ENCODE results near the gene NT5C. TPM values are rescaled to one million over a fixed set of nuclear protein-coding genes. Genes with fewer than 3 reads are reported as not detected.

NT5C gene
- total RNA-seq, 4 donors from 2014 or later: 162 to 247 (median 208) TPM

DNA sequence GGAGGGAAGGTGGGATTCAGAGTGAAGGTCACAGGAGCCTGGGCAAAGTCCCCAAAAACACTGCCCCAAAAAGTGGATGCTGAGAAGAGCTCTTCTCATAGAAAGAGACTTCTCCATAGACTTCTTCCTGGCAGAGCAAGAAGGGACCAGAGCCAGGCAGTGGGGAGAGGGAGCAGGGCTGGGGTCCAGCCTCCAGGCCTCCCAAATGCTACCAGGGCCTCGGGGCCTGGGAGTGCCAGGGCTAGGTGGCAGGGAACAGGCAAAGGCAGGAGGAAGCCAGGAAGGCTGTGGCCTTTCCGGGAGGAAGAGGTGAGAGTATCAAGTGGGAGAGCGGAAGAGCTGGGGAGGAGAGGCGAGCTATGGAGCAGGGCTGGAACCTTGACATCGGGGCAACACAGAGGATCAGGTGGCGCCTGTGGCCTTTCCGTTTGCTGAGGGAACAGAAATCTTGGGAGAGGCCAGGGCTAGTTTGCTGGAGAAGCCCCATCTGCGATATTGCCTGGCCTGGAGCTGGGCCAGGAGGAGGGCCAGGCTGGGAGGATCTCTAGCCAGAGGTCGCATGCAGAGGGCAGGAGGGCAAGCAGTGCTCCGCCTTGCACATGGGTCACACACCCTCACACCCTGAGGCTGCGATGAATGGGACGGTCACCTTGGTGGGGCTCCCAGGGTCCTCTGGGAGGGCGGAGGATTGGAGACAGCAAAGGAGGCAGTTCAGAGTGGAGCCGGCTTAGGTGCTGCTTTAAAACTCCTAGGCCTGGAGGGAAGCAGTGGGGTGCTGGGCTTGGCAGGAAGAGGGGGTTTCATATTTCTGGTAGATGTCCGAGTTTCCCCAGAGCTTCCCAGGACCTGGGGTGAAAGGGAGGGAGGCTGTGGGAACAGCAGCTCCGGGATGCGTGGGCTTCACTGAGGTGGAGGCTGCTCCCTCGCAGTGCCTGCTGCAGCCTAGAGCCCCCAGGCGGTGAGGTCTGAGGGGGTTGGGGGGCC lies 40.4 kb downstream of the NT5C start:
- 45 to 56% methylated on average over 6 to 19 of the region's 19 CpGs for WGBS, 2 donors (ENCODE audit: low coverage in 1 of 2)
- in situ Hi-C loops (cut with MboI; ENCODE audit: low pct_ligation_motif_present in 1 of 4, low pct_unique_long_range_greater_than_20kb in 1 of 4, low sequenced_read_pairs in 3 of 4): no loop called here
- TF ChIP-seq POLR2A (IDR thresholded peaks at IDR 0.05) (peak; percentile 38), POLR2AphosphoS5 (IDR thresholded peaks at IDR 0.05) (peak in 2 of 3 donors; percentile 42 to 55), EP300 (IDR thresholded peaks at IDR 0.05; ENCODE audit: low read depth) (no peak)
- intact Hi-C loops (cut with DNase I; ENCODE audit: low total_unique reads): no loop called here
- Histone ChIP-seq H3K4me1 (peaks cover 49 to 92% (median 75%) of the 10 kb centered on the region in 4 donors), H3K9me3 (no peaks in the 10 kb centered on the region), H3K36me3 (no peaks in the 10 kb centered on the region), H3K27ac (peak overlapping the region; percentile 90 to 97 (median 96)), H3K4me3 (peak overlapping the region in 1 of 4 donors; percentile 9), H3K27me3 (no peaks in the 10 kb centered on the region)
- DNase-seq: peak; percentile 75

DNA sequence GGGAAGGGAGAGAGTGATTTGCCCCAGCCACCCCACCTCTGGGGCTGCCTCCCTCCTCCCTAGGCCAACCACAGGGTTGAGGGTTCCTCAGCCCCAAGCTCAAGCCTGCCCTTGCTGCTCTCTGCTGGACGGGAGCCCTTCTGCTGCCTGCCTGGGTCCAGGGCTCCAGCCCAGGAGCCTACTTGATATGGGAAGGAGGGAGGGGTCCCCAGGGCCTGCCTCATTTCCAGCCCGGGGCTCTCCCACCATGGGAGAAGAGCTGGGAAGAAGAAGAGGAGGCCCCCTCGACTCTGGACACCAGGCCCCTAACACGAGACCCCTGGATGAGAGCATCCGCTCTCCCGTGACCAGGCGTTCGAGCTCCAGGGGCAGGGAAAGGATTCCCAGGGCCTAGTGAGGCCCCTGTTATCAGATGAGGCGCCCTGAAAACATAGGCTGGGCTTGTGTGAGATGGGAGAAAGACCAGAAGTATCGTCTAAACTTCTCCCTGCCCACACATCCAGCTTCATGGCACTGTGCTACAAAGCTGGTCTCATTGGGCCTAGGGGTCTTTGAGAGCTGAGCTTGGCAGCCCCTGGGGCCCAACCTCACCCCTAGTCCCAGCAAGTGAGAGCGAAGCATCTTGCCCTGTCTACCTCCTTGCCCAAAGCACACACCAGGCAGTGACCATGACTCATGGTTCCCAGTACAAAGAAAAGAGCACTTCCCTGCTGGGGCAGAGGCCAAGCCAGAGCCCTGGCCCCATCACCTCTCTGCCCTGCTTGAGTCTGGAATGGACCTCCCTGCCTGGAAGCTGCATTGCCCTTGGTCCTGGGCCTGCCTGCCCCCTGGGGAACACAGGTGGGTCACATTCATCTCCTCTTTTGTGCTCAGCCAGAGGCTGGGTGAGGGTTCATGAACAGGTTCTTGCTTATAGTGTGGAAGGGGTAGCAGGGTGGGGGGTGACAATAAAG lies 42.8 kb downstream of the NT5C start:
- peaks cover 40 to 83% (median 59%) of the 10 kb centered on the region in 4 donors for H3K4me1 ChIP-seq
- peak overlapping the region; percentile 61 to 75 (median 64) for H3K4me3 ChIP-seq
- no peaks in the 10 kb centered on the region for H3K36me3 ChIP-seq
- in situ Hi-C loops (cut with MboI; ENCODE audit: low pct_ligation_motif_present in 1 of 4, low pct_unique_long_range_greater_than_20kb in 1 of 4, low sequenced_read_pairs in 3 of 4): no loop called here
- H3K9me3 ChIP-seq: no peaks in the 10 kb centered on the region
- 79% methylated on average over 10 of the region's 11 CpGs; no CpG with 5 or more reads in 1 of the 2 donors for WGBS, 2 donors (ENCODE audit: low coverage in 1 of 2)
- TF ChIP-seq POLR2AphosphoS5 (IDR thresholded peaks at IDR 0.05) (peak in 2 of 3 donors; percentile 46 to 53), EP300 (IDR thresholded peaks at IDR 0.05; ENCODE audit: low read depth) (no peak), POLR2A (IDR thresholded peaks at IDR 0.05) (no peak)
- TF ChIP-seq, protein P1, sequence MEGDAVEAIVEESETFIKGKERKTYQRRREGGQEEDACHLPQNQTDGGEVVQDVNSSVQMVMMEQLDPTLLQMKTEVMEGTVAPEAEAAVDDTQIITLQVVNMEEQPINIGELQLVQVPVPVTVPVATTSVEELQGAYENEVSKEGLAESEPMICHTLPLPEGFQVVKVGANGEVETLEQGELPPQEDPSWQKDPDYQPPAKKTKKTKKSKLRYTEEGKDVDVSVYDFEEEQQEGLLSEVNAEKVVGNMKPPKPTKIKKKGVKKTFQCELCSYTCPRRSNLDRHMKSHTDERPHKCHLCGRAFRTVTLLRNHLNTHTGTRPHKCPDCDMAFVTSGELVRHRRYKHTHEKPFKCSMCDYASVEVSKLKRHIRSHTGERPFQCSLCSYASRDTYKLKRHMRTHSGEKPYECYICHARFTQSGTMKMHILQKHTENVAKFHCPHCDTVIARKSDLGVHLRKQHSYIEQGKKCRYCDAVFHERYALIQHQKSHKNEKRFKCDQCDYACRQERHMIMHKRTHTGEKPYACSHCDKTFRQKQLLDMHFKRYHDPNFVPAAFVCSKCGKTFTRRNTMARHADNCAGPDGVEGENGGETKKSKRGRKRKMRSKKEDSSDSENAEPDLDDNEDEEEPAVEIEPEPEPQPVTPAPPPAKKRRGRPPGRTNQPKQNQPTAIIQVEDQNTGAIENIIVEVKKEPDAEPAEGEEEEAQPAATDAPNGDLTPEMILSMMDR (IDR thresholded peaks at IDR 0.05): no peak
- no peaks in the 10 kb centered on the region for H3K27me3 ChIP-seq
- peak overlapping the region; percentile 96 to 98 (median 96) for H3K27ac ChIP-seq
- peak; percentile 50 for DNase-seq
- intact Hi-C loops (cut with DNase I; ENCODE audit: low total_unique reads): no loop called here

- Histone ChIP-seq H3K4me1 (peaks cover 34 to 74% (median 50%) of the 10 kb centered on the region in 4 donors), H3K9me3 (no peaks in the 10 kb centered on the region), H3K36me3 (no peaks in the 10 kb centered on the region), H3K4me3 (peak within 1 kb of the TSS; percentile 61 to 75 (median 64)), H3K27ac (peak within 1 kb of the TSS; percentile 96 to 98 (median 96)), H3K27me3 (no peaks in the 10 kb centered on the region)
- DNase-seq: peak; percentile 94
- 4% methylated on average over 35 of the region's 69 CpGs; no CpG with 5 or more reads in 1 of the 2 donors for WGBS, 2 donors (ENCODE audit: low coverage in 1 of 2)
- peak; percentile 73 for TF ChIP-seq POLR2A (IDR thresholded peaks at IDR 0.05)
- peak; percentile 8 for TF ChIP-seq EP300 (IDR thresholded peaks at IDR 0.05; ENCODE audit: low read depth)
- TF ChIP-seq, protein P1 (IDR thresholded peaks at IDR 0.05): no peak
- peak; percentile 35 to 80 (median 77) for TF ChIP-seq POLR2AphosphoS5 (IDR thresholded peaks at IDR 0.05)
- in situ Hi-C loops (cut with MboI; ENCODE audit: low pct_ligation_motif_present in 1 of 4, low pct_unique_long_range_greater_than_20kb in 1 of 4, low sequenced_read_pairs in 3 of 4) (no loop called here), intact Hi-C loops (cut with DNase I; ENCODE audit: low total_unique reads) (no loop called here)
These were observed 43.7 kb downstream of the NT5C start, which contains the start of gene SLC16A5 for GRCh38 chr17:75087558-75088453. Gene SLC16A5, plus strand, starts transcription at chr17:75087954. Its CDS starts 5,683 bp downstream, at chr17:75093637.

DNA sequence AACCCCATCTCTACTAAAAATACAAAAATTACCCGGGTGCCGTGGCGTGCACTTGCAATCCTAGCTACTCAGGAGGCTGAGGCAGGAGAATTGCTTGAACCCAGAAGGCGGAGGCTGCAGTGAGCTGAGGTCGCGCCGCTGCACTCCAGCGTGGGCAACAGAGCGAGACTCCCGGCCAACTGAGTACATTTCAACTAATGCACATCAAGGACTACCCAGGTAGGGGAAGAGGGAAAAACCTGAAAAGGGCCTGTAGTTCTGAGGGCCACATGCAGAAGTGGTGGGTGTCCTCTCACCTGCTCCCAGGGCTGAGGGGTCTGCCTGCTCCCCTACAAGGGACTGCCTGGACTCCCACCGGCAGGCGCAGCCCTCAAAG lies 44.4 kb downstream of the NT5C start:
- Histone ChIP-seq H3K27ac (peak overlapping the region; percentile 96 to 98 (median 96)), H3K4me3 (peak overlapping the region in 3 of 4 donors; percentile 61 to 64 (median 64)), H3K4me1 (peaks cover 31 to 68% (median 45%) of the 10 kb centered on the region in 4 donors), H3K9me3 (no peaks in the 10 kb centered on the region), H3K36me3 (no peaks in the 10 kb centered on the region), H3K27me3 (no peaks in the 10 kb centered on the region)
- no peak for DNase-seq
- intact Hi-C loops (cut with DNase I; ENCODE audit: low total_unique reads) (no loop called here), in situ Hi-C loops (cut with MboI; ENCODE audit: low pct_ligation_motif_present in 1 of 4, low pct_unique_long_range_greater_than_20kb in 1 of 4, low sequenced_read_pairs in 3 of 4) (no loop called here)
- WGBS, 2 donors (ENCODE audit: low coverage in 1 of 2): 64% methylated on average over 12 of the region's 12 CpGs; no CpG with 5 or more reads in 1 of the 2 donors
- TF ChIP-seq POLR2AphosphoS5 (IDR thresholded peaks at IDR 0.05) (no peak), EP300 (IDR thresholded peaks at IDR 0.05; ENCODE audit: low read depth) (no peak)

Data from transverse colon (tissue), 4 donors.